Measurements from ENCODE around the gene TXNDC11.

DNA sequence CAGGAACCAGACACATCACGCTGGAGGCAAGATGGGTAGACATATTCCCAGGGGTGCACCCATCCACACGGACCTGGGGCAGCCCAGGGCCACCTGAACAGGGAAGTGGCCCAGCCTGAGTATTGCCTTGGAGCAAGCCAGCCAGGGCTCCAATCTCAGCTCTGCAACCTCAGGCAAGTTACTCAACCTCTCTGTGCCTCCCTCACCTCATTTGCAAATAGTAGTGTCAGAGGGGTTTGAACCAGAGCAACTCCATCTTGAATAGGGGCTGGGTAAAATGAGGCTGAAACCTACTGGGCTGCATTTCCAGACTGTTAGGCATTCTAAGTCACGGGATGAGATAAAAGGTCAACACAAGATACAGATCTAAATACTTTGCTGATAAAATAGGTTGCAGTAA lies 109.5 kb downstream of the TXNDC11 start:
- TF ChIP-seq YY1 (IDR thresholded peaks at IDR 0.05; ENCODE audit: insufficient read depth, insufficient read length) (no peak), ZNF274 (IDR thresholded peaks at IDR 0.05; ENCODE audit: low read depth, low read length) (no peak)
